B cell (primary cell): Measurements from ENCODE around the gene ME1. TPM values are rescaled to one million over a fixed set of nuclear protein-coding genes. Genes with fewer than 3 reads are reported as not detected.
"Not testable (repeated sequence)": the region's sequence is repeated elsewhere in the genome, so short reads cannot be mapped to it uniquely, and the experiment has no call there.

ENCODE experiments used
- ATAC-seq: fragments of 200-7000 bp; cut with Tn5 transposase; one replicate; pipeline ENCODE4 v1.10.0; 2021; ENCODE audit warnings: low read depth, mild to moderate bottlenecking, moderate number of reproducible peaks, moderate library complexity
- CTCF ChIA-PET: fragments of 350-600 bp; sonication (Branson Sonifier 250); formaldehyde crosslinking; loops from one replicate; lab custom pipeline; 2021; ENCODE audit warnings: antibody characterized with exemption, inconsistent platforms; lab: Charles Lee
- POLR2A ChIA-PET: fragments of 350-600 bp; sonication (Branson Sonifier 250); formaldehyde crosslinking; loops from one replicate; lab custom pipeline; 2021; ENCODE audit warnings: antibody characterized with exemption; lab: Charles Lee
- DNase-seq: peaks from one replicate; pipeline ENCODE4 v3.0.0; 2013
- H2AFZ ChIP-seq: 2 replicates; pipeline ENCODE4 v1.6.1; 2012; ENCODE audit warnings: mild to moderate bottlenecking, low read depth, low read length; ENCODE audit not compliant: insufficient read depth, poor library complexity, severe bottlenecking
- H3K27ac ChIP-seq, 2 donors: 1 replicate in 1 of 2; 2 replicates in 1 of 2; pipeline ENCODE4 v1.5.1; 2012 to 2013; ENCODE audit warnings: low read length in 2 of 2, mild to moderate bottlenecking in 2 of 2, moderate library complexity in 1 of 2
- H3K27me3 ChIP-seq, 4 experiments: fragments of 200-600 bp in 1 of 4; sonication (generic) in 1 of 4; replicated peaks in 1 of 4; 1 replicate in 2 of 4; 2 replicates in 2 of 4; pipeline versions ENCODE4 v1.6.1 to v1.7.0; 2013 to 2016; ENCODE audit warnings: low read length in 3 of 4, mild to moderate bottlenecking in 2 of 4, mixed read lengths in 1 of 4, moderate library complexity in 1 of 4; ENCODE audit not compliant: insufficient read depth in 4 of 4, control insufficient read depth in 3 of 4; ENCODE audit errors: control extremely low read depth in 1 of 4
- H3K36me3 ChIP-seq, 2 experiments: replicated peaks in 1 of 2; 1 replicate in 1 of 2; 2 replicates in 1 of 2; pipeline versions ENCODE4 v1.6.1 to v1.7.1; 2013; ENCODE audit warnings: low read length in 1 of 2; ENCODE audit not compliant: insufficient read depth in 2 of 2, control insufficient read depth in 1 of 2; ENCODE audit errors: control extremely low read depth in 1 of 2, extremely low read depth in 1 of 2
- H3K4me1 ChIP-seq, 2 donors: fragments of 200-600 bp in 1 of 2; sonication (generic) in 1 of 2; 1 replicate in 1 of 2; 2 replicates in 1 of 2; pipeline versions ENCODE4 v1.5.1 to v1.6.1; 2013 to 2017; ENCODE audit warnings: low read length in 2 of 2; ENCODE audit not compliant: control insufficient read depth in 2 of 2, insufficient read depth in 2 of 2
- H3K4me2 ChIP-seq: replicated peaks from 2 replicates; pipeline ENCODE3; 2012; ENCODE audit warnings: mild to moderate bottlenecking, low read depth, low read length; ENCODE audit not compliant: poor library complexity, severe bottlenecking
- H3K4me3 ChIP-seq, 5 experiments: fragments of 200-600 bp in 1 of 5; sonication (generic) in 1 of 5; 1 replicate in 3 of 5; 2 replicates in 2 of 5; pipeline versions ENCODE4 v1.5.1 to v1.7.0; 2011 to 2016; ENCODE audit warnings: low read length in 4 of 5, mild to moderate bottlenecking in 4 of 5, low read depth in 2 of 5, control low read depth in 1 of 5, moderate library complexity in 1 of 5; ENCODE audit not compliant: insufficient read depth in 1 of 5; ENCODE audit errors: control extremely low read depth in 1 of 5, extremely low read depth in 1 of 5
- H3K79me2 ChIP-seq: fragments of 200-600 bp; sonication (generic); one replicate; pipeline ENCODE4 v1.6.0; 2016; ENCODE audit warnings: low read length; ENCODE audit not compliant: control insufficient read depth, insufficient read depth
- H3K9ac ChIP-seq: fragments of 200-600 bp; sonication (generic); 2 replicates; pipeline ENCODE4 v1.6.1; 2017; ENCODE audit warnings: mild to moderate bottlenecking, low read length, moderate library complexity
- H3K9me3 ChIP-seq, 3 donors: one replicate each; pipeline versions ENCODE4 v1.6.1 to v1.7.1; 2013; ENCODE audit warnings: low read length in 2 of 3; ENCODE audit not compliant: control insufficient read depth in 2 of 3, insufficient read depth in 1 of 3; ENCODE audit errors: control extremely low read depth in 1 of 3
- H4K20me1 ChIP-seq: 2 replicates; pipeline ENCODE4 v1.6.0; 2012; ENCODE audit warnings: mild to moderate bottlenecking, low read length; ENCODE audit not compliant: insufficient read depth, control insufficient read depth, poor library complexity, severe bottlenecking
- H3K27ac Mint-ChIP-seq: one replicate; pipeline ENCODE4 v1.8.0; 2021; ENCODE audit warnings: mixed read lengths
- H3K27me3 Mint-ChIP-seq: one replicate; pipeline ENCODE4 v1.8.0; 2021; ENCODE audit warnings: mixed read lengths
- H3K4me1 Mint-ChIP-seq: one replicate; pipeline ENCODE4 v1.8.0; 2021; ENCODE audit warnings: mixed read lengths
- H3K4me3 Mint-ChIP-seq: one replicate; pipeline ENCODE4 v1.8.0; 2021; ENCODE audit warnings: mixed read lengths
- H3K9me3 Mint-ChIP-seq: one replicate; pipeline ENCODE4 v1.8.0; 2022; ENCODE audit warnings: mixed read lengths; ENCODE audit not compliant: insufficient read depth
- EZH2 ChIP-seq: IDR thresholded peaks from 2 replicates; pipeline ENCODE4 v1.6.1; 2012; ENCODE audit warnings: borderline replicate concordance, low read depth, mild to moderate bottlenecking, moderate library complexity, low read length; ENCODE audit not compliant: insufficient read depth, poor library complexity, severe bottlenecking
- WGBS: methylation state at CpG from one replicate; pipeline ENCODE4 v1.1.5; 2013; ENCODE audit warnings: missing lambda C conversion rate; ENCODE audit not compliant: insufficient coverage; 5-methylcytosine and 5-hydroxymethylcytosine counted together
- intact Hi-C: fragments of 100-400 bp; cut with micrococcal nuclease; formaldehyde crosslinking; loops from one replicate; pipeline ENCODE4 v1.10.0; 2022
- polyA plus RNA-seq: library from polyadenylated mRNA; depleted of rRNA; stranded (reverse); fragments of >200 nt; gene quantifications from 2 replicates; pipeline ENCODE4 v1.2.3, GENCODE V29; 2012
- total RNA-seq, 2 donors: library from RNA; stranded (reverse); fragments of 120-200 nt in 1 of 2; gene quantifications; 1 replicate in 1 of 2; 2 replicates in 1 of 2; pipeline versions ENCODE4 v1.2.3 to v1.2.4, GENCODE V29; 2013 to 2022
- TF ChIP-seq, protein P1 (sequence below): fragments of 200-600 bp; IDR thresholded peaks from one replicate; pipeline ENCODE4 v1.8.0; 2022; ENCODE audit warnings: antibody characterized with exemption, mild to moderate bottlenecking

Gene ME1
- total and polyA plus RNA-seq, 2 donors (not counting 1 experiment from before 2014, with no cell fraction given), result not detected

DNA sequence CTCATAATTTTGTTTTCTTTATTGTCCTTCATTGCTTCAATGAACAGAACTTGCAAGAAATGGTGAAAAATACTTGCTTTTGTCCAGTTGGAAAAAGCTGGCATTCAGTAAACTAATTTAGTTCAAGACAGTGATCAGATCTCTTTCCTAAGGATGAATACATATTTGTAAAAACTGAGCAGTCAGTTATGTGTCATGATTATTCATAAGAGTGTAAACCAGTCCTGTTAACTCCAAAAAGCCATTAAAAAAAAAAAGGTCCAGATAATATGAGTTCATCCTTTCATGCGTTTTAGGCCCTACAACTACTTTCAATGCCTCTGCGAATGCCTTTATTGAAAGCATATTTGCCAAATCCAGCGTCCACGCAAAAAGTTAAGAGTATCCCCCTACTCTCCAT is 238.4 kb downstream of the ME1 start:
- Mint-ChIP-seq H3K4me3 (peak overlapping the region; percentile 100), H3K9me3 (no peaks in the 10 kb centered on the region), H3K27me3 (no peaks in the 10 kb centered on the region), H3K27ac (peak overlapping the region; percentile 97), H3K4me1 (peaks cover 39% of the 10 kb centered on the region)
- peak overlapping the region; percentile 91 for H2AFZ ChIP-seq
- peak overlapping the region; percentile 96 for H3K4me2 ChIP-seq
- H3K4me3 ChIP-seq, result peak overlapping the region; percentile 58 to 93 (median 85)
- DNase-seq (no peak), ATAC-seq (no peak)
- intact Hi-C loops, result loop anchor here (5.0 to 10.0 kb wide), 2 partner anchors 662 to 1440 kb away; partner anchors contain the start of genes CYB5R4, RIPPLY2 and TENT5A
- TF ChIP-seq EZH2, result no peak
- TF ChIP-seq, protein P1, sequence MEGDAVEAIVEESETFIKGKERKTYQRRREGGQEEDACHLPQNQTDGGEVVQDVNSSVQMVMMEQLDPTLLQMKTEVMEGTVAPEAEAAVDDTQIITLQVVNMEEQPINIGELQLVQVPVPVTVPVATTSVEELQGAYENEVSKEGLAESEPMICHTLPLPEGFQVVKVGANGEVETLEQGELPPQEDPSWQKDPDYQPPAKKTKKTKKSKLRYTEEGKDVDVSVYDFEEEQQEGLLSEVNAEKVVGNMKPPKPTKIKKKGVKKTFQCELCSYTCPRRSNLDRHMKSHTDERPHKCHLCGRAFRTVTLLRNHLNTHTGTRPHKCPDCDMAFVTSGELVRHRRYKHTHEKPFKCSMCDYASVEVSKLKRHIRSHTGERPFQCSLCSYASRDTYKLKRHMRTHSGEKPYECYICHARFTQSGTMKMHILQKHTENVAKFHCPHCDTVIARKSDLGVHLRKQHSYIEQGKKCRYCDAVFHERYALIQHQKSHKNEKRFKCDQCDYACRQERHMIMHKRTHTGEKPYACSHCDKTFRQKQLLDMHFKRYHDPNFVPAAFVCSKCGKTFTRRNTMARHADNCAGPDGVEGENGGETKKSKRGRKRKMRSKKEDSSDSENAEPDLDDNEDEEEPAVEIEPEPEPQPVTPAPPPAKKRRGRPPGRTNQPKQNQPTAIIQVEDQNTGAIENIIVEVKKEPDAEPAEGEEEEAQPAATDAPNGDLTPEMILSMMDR, result no peak
- peaks cover 21% of the 10 kb centered on the region for H3K79me2 ChIP-seq
- H3K9me3 ChIP-seq, result peaks cover 0 to 4% (median 0%) of the 10 kb centered on the region in 3 donors
- WGBS, result 6% methylated on average over 4 of the region's 4 CpGs
- peak overlapping the region; percentile 58 to 94 for H3K27ac ChIP-seq
- H3K4me1 ChIP-seq, result peaks cover 23% of the 10 kb centered on the region in 2 donors
- H4K20me1 ChIP-seq, result no peaks in the 10 kb centered on the region
- H3K9ac ChIP-seq, result peak overlapping the region; percentile 92
- ChIA-PET POLR2A (no interaction called here), CTCF (interaction anchor here (7.4 kb wide), 1 partner anchor 126 kb away, joined by 52 read pairs; the partner anchor contains the start of genes DOP1A and UBE3D)
- H3K36me3 ChIP-seq, result peaks cover 0 to 3% of the 10 kb centered on the region in 2 experiments
- no peaks in the 10 kb centered on the region for H3K27me3 ChIP-seq

DNA sequence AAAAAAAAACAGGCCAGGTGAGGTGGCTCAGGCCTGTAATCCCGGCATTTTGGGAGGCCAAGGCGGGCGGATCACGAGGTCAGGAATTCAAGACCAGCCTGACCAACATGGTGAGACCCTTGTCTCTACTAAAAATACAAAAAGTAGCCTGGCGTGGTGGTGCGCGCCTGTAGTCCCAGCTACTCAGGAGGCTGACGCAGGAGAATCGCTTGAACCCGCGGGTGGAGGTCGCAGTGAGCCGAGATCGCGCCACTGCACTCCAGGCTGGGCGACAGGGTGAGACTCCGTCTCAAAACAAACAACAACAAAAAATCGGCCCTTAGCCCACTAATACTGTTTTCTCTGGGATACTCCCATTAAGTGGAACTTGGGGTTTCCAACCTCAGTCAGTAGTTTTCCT is 238.9 kb downstream of the ME1 start:
- DNase-seq, H3K27me3 ChIP-seq, H3K9me3 ChIP-seq, H3K27ac Mint-ChIP-seq, H4K20me1 ChIP-seq, H3K27me3 Mint-ChIP-seq, H2AFZ ChIP-seq, H3K27ac ChIP-seq, H3K9me3 Mint-ChIP-seq, ATAC-seq, H3K36me3 ChIP-seq, POLR2A ChIA-PET: not testable (repeated sequence)
- Histone ChIP-seq H3K4me3 (peak overlapping the region in 1 of 5 experiments; percentile 85), H3K9ac (peak overlapping the region; percentile 92), H3K4me2 (peak overlapping the region; percentile 96), H3K4me1 (peaks cover 23% of the 10 kb centered on the region in 2 donors), H3K79me2 (peaks cover 21% of the 10 kb centered on the region)
- CTCF ChIA-PET, result interaction anchor here (7.4 kb wide), 1 partner anchor 126 kb away, joined by 52 read pairs; the partner anchor contains the start of genes DOP1A and UBE3D
- Mint-ChIP-seq H3K4me3 (peak overlapping the region; percentile 100), H3K4me1 (peaks cover 37% of the 10 kb centered on the region)
- WGBS, result 92% methylated on average over 13 of the region's 18 CpGs
- intact Hi-C loops, result loop anchor here (5.0 to 10.0 kb wide), 2 partner anchors 663 to 1440 kb away; partner anchors contain the start of genes CYB5R4, RIPPLY2 and TENT5A
